ENCODE measurements around the gene FASTK. TPM values are rescaled to one million over a fixed set of nuclear protein-coding genes. Genes with fewer than 3 reads are reported as not detected.

FASTK gene
- total RNA-seq, 1 experiment from 2014 or later: 86.4 TPM

DNA sequence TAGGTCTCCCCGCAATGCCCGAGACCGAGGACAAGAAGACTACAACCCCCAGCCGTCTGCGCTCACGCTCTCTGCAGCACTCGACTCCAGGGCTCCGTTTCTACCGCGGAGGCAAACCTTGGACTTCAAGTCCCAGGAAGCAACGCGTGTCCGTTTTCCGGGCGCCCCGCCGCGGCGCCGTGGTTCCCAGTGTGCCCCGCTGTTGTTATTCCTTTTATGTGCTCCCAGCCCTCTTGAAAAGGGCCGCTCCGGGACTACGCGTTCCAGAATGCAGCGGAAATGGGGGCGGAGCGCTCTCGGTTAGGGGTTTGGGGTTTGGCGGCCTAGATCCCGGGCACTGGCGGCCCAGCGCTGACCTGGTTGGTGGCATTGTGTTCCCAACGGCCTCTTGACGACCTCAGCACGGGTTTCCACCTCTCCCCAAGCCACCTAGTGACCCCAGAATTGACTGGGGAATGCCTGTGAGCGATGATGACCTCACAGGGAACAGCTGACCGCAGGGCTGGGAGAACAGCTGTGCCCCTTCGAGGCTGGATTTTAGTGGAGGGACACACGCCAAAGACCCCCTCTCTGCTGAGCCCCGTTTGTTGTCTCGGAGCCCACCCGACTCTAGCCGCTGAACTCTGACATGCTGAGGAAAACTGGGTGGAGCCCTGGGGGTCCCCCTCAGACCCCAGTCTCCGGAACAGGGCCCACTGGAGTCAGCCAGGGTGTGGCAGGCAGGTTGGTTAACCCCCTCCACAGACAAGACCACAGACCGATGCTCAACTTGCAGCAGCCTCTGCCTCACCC, 22.4 kb downstream of the FASTK start:
- H3K4me3 ChIP-seq (replicated peaks in 1 of 2; ENCODE audit: low read depth in 1 of 2, low read length in 2 of 2): peak overlapping the region; percentile 81 to 90
- peak overlapping the region; percentile 91 for H3K9ac ChIP-seq (ENCODE audit: low read length)
- H3K9me2 ChIP-seq (ENCODE audit: insufficient read depth): no peaks in the 10 kb centered on the region
- DNase-seq (ENCODE audit: low read depth, low spot score) (peak; percentile 99), ATAC-seq (peak; percentile 75)
- ChIA-PET POLR2A (no interaction called here), RAD21 (ENCODE audit: low non-redundant PET in 1 of 2, low total read pairs in 2 of 2, uncharacterized antibody in 2 of 2, unreplicated experiment in 2 of 2) (interaction anchor here in 1 of 2 experiments (1.3 kb wide), 1 partner anchor 30 kb away, joined by 5 read pairs; the partner anchor contains the start of gene ABCB8), CTCF (no interaction called here)
- peak; percentile 100 for TF ChIP-seq TCF7L2 (IDR thresholded peaks at IDR 0.05; ENCODE audit: borderline replicate concordance, extremely low read depth, insufficient read depth, insufficient read length)
- TF ChIP-seq, protein P1, sequence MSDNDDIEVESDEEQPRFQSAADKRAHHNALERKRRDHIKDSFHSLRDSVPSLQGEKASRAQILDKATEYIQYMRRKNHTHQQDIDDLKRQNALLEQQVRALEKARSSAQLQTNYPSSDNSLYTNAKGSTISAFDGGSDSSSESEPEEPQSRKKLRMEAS (IDR thresholded peaks at IDR 0.05): no peak
- TF ChIP-seq YY1 (IDR thresholded peaks at IDR 0.05; ENCODE audit: extremely low read depth, insufficient replicate concordance, low read depth, low read length): peak; percentile 69
- no peak for TF ChIP-seq EZH2 (IDR thresholded peaks at IDR 0.05)
- TF ChIP-seq POLR2AphosphoS5 (IDR thresholded peaks at IDR 0.05; ENCODE audit: low read depth, low read length): peak; percentile 65
- TF ChIP-seq ZNF274 (IDR thresholded peaks at IDR 0.05; ENCODE audit: low read depth, low read length): no peak
- peak; percentile 71 for TF ChIP-seq POLR2A (IDR thresholded peaks at IDR 0.05; ENCODE audit: borderline replicate concordance, extremely low read depth, insufficient read depth, insufficient read length)
- TF ChIP-seq ZFX (IDR thresholded peaks at IDR 0.05): peak; percentile 52; the same call in 1 of the 2 replicates
- TF ChIP-seq, protein P2, sequence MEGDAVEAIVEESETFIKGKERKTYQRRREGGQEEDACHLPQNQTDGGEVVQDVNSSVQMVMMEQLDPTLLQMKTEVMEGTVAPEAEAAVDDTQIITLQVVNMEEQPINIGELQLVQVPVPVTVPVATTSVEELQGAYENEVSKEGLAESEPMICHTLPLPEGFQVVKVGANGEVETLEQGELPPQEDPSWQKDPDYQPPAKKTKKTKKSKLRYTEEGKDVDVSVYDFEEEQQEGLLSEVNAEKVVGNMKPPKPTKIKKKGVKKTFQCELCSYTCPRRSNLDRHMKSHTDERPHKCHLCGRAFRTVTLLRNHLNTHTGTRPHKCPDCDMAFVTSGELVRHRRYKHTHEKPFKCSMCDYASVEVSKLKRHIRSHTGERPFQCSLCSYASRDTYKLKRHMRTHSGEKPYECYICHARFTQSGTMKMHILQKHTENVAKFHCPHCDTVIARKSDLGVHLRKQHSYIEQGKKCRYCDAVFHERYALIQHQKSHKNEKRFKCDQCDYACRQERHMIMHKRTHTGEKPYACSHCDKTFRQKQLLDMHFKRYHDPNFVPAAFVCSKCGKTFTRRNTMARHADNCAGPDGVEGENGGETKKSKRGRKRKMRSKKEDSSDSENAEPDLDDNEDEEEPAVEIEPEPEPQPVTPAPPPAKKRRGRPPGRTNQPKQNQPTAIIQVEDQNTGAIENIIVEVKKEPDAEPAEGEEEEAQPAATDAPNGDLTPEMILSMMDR (IDR thresholded peaks at IDR 0.05 in 2 of 3, conservative IDR thresholded peaks at IDR 0.05 in 1 of 3; ENCODE audit: borderline replicate concordance in 1 of 3, insufficient read depth in 1 of 3, low read depth in 2 of 3, low read length in 2 of 3): no peak
- peaks cover 25 to 48% of the 10 kb centered on the region in 2 experiments for H3K4me1 ChIP-seq (ENCODE audit: control insufficient read depth in 1 of 2, insufficient read depth in 2 of 2, low read length in 2 of 2)
- H3K9me3 ChIP-seq (ENCODE audit: control insufficient read depth in 1 of 2, insufficient read depth in 1 of 2, low read depth in 1 of 2, low read length in 2 of 2): no peaks in the 10 kb centered on the region
- H3K36me3 ChIP-seq (ENCODE audit: control insufficient read depth in 1 of 2, insufficient read depth in 2 of 2, low read length in 2 of 2): no peaks in the 10 kb centered on the region
- BruUV-seq (replicated peaks): TSS peak; percentile 34
- H3K4me2 ChIP-seq (ENCODE audit: low read length): peak overlapping the region; percentile 95
- H3K27ac ChIP-seq (ENCODE audit: low read depth, low read length): peak overlapping the region; percentile 87
- no peaks in the 10 kb centered on the region for H3K27me3 ChIP-seq (ENCODE audit: insufficient read depth, low read length)
- H4K20me1 ChIP-seq (ENCODE audit: insufficient read depth): no peaks in the 10 kb centered on the region
- intact Hi-C loops (cut with micrococcal nuclease): loop anchor here (1.0 kb wide), 1 partner anchor 30 kb away; the partner anchor contains the start of gene ABCB8
- H3K79me2 ChIP-seq (ENCODE audit: insufficient read depth, low read length): peaks cover 33% of the 10 kb centered on the region
- H2AFZ ChIP-seq (ENCODE audit: low read depth, low read length, poor library complexity, severe bottlenecking): no peak overlapping the region

Data from HCT116 (cell line).